Measurements from ENCODE around the gene ENTPD7.

ENTPD7 gene

DNA sequence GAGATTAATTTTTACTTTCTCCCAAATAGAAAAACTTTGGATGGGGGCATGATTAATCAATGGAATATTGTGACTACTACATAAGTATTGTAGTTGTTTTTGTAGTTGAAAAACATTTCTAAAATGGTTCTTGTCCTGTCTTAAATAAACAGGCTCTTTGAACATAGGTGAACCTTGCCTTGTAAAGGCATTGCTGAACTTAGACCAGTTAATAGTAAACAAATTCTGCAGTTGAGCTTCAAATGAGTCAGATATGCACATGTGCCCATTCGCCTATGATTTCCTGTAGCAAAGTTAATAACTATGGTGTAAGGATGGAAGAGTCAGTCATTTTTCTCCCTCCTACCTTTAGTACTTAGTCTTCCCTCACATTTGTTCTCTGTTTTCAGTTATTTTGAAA, 95.4 kb downstream of the ENTPD7 start:
- no peak for DNase-seq

Data from EL (cell line).